IMR-90 (cell line): ENCODE results near the gene BEAN1. TPM values are rescaled to one million over a fixed set of nuclear protein-coding genes. Genes with fewer than 3 reads are reported as not detected.
"Not testable (repeated sequence)": the region's sequence is repeated elsewhere in the genome, so short reads cannot be mapped to it uniquely, and the experiment has no call there.

Experiments used
- ATAC-seq: fragments of 200-7000 bp; cut with Tn5 transposase; 2 replicates; pipeline ENCODE4 v1.9.1; 2020; ENCODE audit warnings: low read depth, mild to moderate bottlenecking, moderate library complexity
- BruUV-seq: library from RNA; stranded (reverse); fragments of 400-500 nt; replicated peaks from 2 replicates; lab custom pipeline; 2021; lab: Mats Ljungman, UMichigan
- CTCF ChIA-PET: fragments of 300-600 bp; formaldehyde crosslinking; extraction: SDS; loops from one replicate; lab custom pipeline; 2021; ENCODE audit warnings: antibody characterized with exemption; lab: Yijun Ruan, JAX
- POLR2A ChIA-PET: fragments of 300-600 bp; sonication (Branson Sonifier 250); formaldehyde crosslinking; loops from one replicate; lab custom pipeline; 2022; ENCODE audit warnings: antibody characterized with exemption; ENCODE audit not compliant: unreplicated experiment; lab: Charles Lee
- DNase-seq: peaks from one replicate; pipeline ENCODE4 v3.0.0; 2013
- H2AFZ ChIP-seq: replicated peaks from 2 replicates; pipeline ENCODE3; 2013; ENCODE audit warnings: low read length, mild to moderate bottlenecking; ENCODE audit not compliant: poor library complexity
- H2AK5ac ChIP-seq: 2 replicates; pipeline ENCODE4 v1.6.1; 2013; ENCODE audit warnings: low read depth, low read length, inconsistent platforms
- H2AK9ac ChIP-seq: replicated peaks from 2 replicates; pipeline ENCODE3; 2013; ENCODE audit warnings: mild to moderate bottlenecking, low read depth, low read length, moderate library complexity; ENCODE audit not compliant: poor library complexity
- H2BK120ac ChIP-seq: 2 replicates; pipeline ENCODE4 v1.6.1; 2013; ENCODE audit warnings: low read depth, low read length, inconsistent platforms
- H2BK15ac ChIP-seq: 3 replicates; pipeline ENCODE4 v1.6.1; 2013; ENCODE audit warnings: low read depth, low read length, inconsistent platforms
- H2BK20ac ChIP-seq: 2 replicates; pipeline ENCODE4 v1.6.1; 2013; ENCODE audit warnings: low read depth, mild to moderate bottlenecking, inconsistent platforms, low read length, moderate library complexity
- H2BK5ac ChIP-seq: 2 replicates; pipeline ENCODE4 v1.6.1; 2013; ENCODE audit warnings: mild to moderate bottlenecking, low read depth, low read length, inconsistent platforms; ENCODE audit not compliant: poor library complexity, severe bottlenecking
- H3K14ac ChIP-seq: replicated peaks from 2 replicates; pipeline ENCODE4 v1.6.1; 2013; ENCODE audit warnings: low read depth, low read length, inconsistent platforms
- H3K18ac ChIP-seq: 2 replicates; pipeline ENCODE4 v1.6.1; 2013; ENCODE audit warnings: low read depth, low read length, control low read depth
- H3K23ac ChIP-seq: 2 replicates; pipeline ENCODE4 v1.6.1; 2013; ENCODE audit warnings: low read depth, low read length, inconsistent platforms
- H3K27ac ChIP-seq: 2 replicates; pipeline ENCODE4 v1.5.1; 2013; ENCODE audit warnings: mild to moderate bottlenecking, control low read depth, low read length; ENCODE audit not compliant: insufficient read depth
- H3K27me3 ChIP-seq: 2 replicates; pipeline ENCODE4 v1.6.1; 2013; ENCODE audit warnings: low read length; ENCODE audit not compliant: control insufficient read depth, insufficient read depth
- H3K36me3 ChIP-seq: 2 replicates; pipeline ENCODE4 v1.6.1; 2013; ENCODE audit warnings: low read length, mixed read lengths; ENCODE audit not compliant: control insufficient read depth, insufficient read depth
- H3K4ac ChIP-seq: 2 replicates; pipeline ENCODE4 v1.6.1; 2013; ENCODE audit warnings: low read depth, low read length, inconsistent platforms
- H3K4me1 ChIP-seq: 2 replicates; pipeline ENCODE4 v1.6.1; 2013; ENCODE audit warnings: low read length, mixed read lengths; ENCODE audit not compliant: control insufficient read depth, insufficient read depth
- H3K4me2 ChIP-seq: 2 replicates; pipeline ENCODE4 v1.6.1; 2013; ENCODE audit warnings: low read depth, mild to moderate bottlenecking, control low read depth, low read length, moderate library complexity
- H3K4me3 ChIP-seq: 2 replicates; pipeline ENCODE4 v1.5.1; 2013; ENCODE audit warnings: low read depth, mild to moderate bottlenecking, control low read depth, low read length, moderate library complexity; ENCODE audit not compliant: insufficient read depth
- H3K56ac ChIP-seq: 2 replicates; pipeline ENCODE4 v1.6.1; 2013; ENCODE audit warnings: low read length, inconsistent platforms; ENCODE audit not compliant: insufficient read depth; ENCODE audit errors: extremely low read depth
- H3K79me1 ChIP-seq, 2 experiments: 2 replicates each; pipeline ENCODE4 v1.6.1; 2013; ENCODE audit warnings: low read length in 2 of 2, inconsistent platforms in 1 of 2, low read depth in 1 of 2
- H3K9ac ChIP-seq: 2 replicates; pipeline ENCODE4 v1.6.1; 2013; ENCODE audit warnings: low read depth, low read length, control low read depth
- H3K9me1 ChIP-seq: 2 replicates; pipeline ENCODE4 v1.6.1; 2013; ENCODE audit warnings: low read length, inconsistent platforms; ENCODE audit not compliant: insufficient read depth
- H3K9me3 ChIP-seq: 2 replicates; pipeline ENCODE4 v1.6.1; 2013; ENCODE audit warnings: low read length; ENCODE audit not compliant: control insufficient read depth, insufficient read depth
- H4K20me1 ChIP-seq: 2 replicates; pipeline ENCODE4 v1.6.1; 2013; ENCODE audit warnings: low read length, inconsistent platforms; ENCODE audit not compliant: insufficient read depth
- H4K5ac ChIP-seq: 2 replicates; pipeline ENCODE4 v1.6.1; 2013; ENCODE audit warnings: mild to moderate bottlenecking, low read depth, low read length, control low read depth
- H4K8ac ChIP-seq, 2 experiments: 2 replicates each; pipeline ENCODE4 v1.6.1; 2013; ENCODE audit warnings: low read depth in 2 of 2, low read length in 2 of 2, control low read depth in 1 of 2, inconsistent platforms in 1 of 2
- H4K91ac ChIP-seq: 2 replicates; pipeline ENCODE4 v1.6.1; 2013; ENCODE audit warnings: low read depth, low read length, inconsistent platforms; ENCODE audit not compliant: insufficient read depth
- WGBS, 2 experiments: methylation state at CpG; one replicate each; pipeline versions ENCODE4 v1.1.5 to v1.1.7; 2013; ENCODE audit warnings: missing lambda C conversion rate in 2 of 2; ENCODE audit not compliant: insufficient read length in 1 of 2; ENCODE audit errors: extremely low coverage in 2 of 2; 5-methylcytosine and 5-hydroxymethylcytosine counted together
- dilution Hi-C: fragments of 300-500 bp; cut with HindIII; formaldehyde crosslinking; loops from one replicate; pipeline ENCODE4 v1.14.3; 2018; ENCODE audit warnings: low sequenced_read_pairs; ENCODE audit not compliant: unreplicated experiment
- in situ Hi-C: fragments of 300-500 bp; cut with MboI; formaldehyde crosslinking; loops from 3 replicates; pipeline ENCODE4 v1.14.3; 2019; ENCODE audit warnings: low sequenced_read_pairs, inconsistent platforms, mixed read lengths
- intact Hi-C: fragments of 100-400 bp; cut with micrococcal nuclease; formaldehyde crosslinking; loops from 2 replicates; pipeline ENCODE4 v1.10.0; 2022
- polyA plus RNA-seq, 3 experiments: library from polyadenylated mRNA; depleted of rRNA; stranded (reverse); fragments of >200 nt; gene quantifications; 2 replicates each; pipeline ENCODE4 v1.2.3, GENCODE V29; 2012; ENCODE audit warnings: low replicate concordance in 1 of 3
- total RNA-seq: library from RNA; depleted of rRNA; stranded (reverse); fragments of >200 nt; gene quantifications from 2 replicates; pipeline ENCODE4 v1.2.3, GENCODE V29; 2012

Gene BEAN1
- total and polyA plus RNA-seq, 2 of the 4 experiments (the other 2 are of a cell fraction): not detected

DNA sequence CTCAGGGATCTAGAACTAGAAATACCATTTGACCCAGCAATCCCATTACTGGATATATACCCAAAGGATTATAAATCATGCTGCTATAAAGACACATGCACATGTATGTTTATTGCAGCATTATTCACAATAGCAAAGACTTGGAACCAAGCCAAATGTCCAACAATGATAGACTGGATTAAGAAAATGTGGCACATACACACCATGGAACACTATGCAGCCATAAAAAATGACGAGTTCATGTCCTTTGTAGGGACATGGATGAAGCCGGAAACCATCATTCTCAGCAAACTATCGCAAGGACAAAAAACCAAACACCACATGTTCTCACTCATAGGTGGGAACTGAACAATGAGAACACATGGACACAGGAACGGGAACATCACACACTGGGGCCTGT is 74.5 kb downstream of the BEAN1 start:
- in situ Hi-C loops, H4K8ac ChIP-seq, H2BK5ac ChIP-seq, H4K20me1 ChIP-seq, H2AFZ ChIP-seq, H3K9ac ChIP-seq, BruUV-seq, H3K4me3 ChIP-seq, H4K5ac ChIP-seq, intact Hi-C loops, POLR2A ChIA-PET, H2AK9ac ChIP-seq, H3K14ac ChIP-seq, H3K27ac ChIP-seq, H3K23ac ChIP-seq, H2BK15ac ChIP-seq, H3K4ac ChIP-seq, H3K27me3 ChIP-seq, ATAC-seq, H3K56ac ChIP-seq, H3K79me1 ChIP-seq, H2AK5ac ChIP-seq, H3K9me1 ChIP-seq, H2BK120ac ChIP-seq, H2BK20ac ChIP-seq, H3K9me3 ChIP-seq, H3K18ac ChIP-seq, H4K91ac ChIP-seq, H3K4me2 ChIP-seq, CTCF ChIA-PET, dilution Hi-C loops, H3K4me1 ChIP-seq, DNase-seq, H3K36me3 ChIP-seq: not testable (repeated sequence)
- WGBS, 2 experiments: no CpG with 5 or more reads among the region's 4 CpGs
